Measurements from ENCODE around the gene FARS2.

FARS2 gene

DNA sequence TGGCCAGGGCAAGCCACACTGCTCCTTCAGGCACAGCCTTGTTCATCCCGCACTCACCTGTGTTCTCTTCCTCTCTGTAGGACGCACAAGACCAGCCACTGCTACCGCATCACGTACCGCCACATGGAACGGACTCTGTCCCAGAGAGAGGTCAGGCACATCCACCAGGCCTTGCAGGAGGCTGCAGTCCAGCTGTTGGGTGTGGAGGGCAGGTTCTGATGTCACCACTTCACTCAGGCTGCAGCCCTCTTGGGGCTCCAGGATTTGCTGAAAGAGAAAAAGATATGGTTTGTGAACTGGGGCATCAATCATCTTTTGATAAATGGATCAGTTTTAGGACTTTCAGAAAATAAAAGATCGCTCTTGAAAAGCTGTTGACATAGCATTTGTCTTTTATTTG, 509.9 kb downstream of the FARS2 start:
- Mint-ChIP-seq H3K9me3 (peaks cover 13% of the 10 kb centered on the region), H3K4me1 (ENCODE audit: low read depth) (peaks cover under 1% of the 10 kb centered on the region), H3K27me3 (no peaks in the 10 kb centered on the region), H3K4me3 (no peak overlapping the region), H3K36me3 (ENCODE audit: low read depth) (peaks cover 31% of the 10 kb centered on the region), H3K27ac (no peak overlapping the region)

GRCh38 chr6:5771759-5772390, 510.6 kb downstream of the FARS2 start:
- peaks cover 24% of the 10 kb centered on the region for H3K36me3 Mint-ChIP-seq (ENCODE audit: low read depth)
- no peak overlapping the region for H3K27ac Mint-ChIP-seq
- no peaks in the 10 kb centered on the region for H3K27me3 Mint-ChIP-seq
- peaks cover 9% of the 10 kb centered on the region for H3K9me3 Mint-ChIP-seq
- H3K4me1 Mint-ChIP-seq (ENCODE audit: low read depth), result no peaks in the 10 kb centered on the region
- no peak overlapping the region for H3K4me3 Mint-ChIP-seq

- Mint-ChIP-seq H3K36me3 (ENCODE audit: low read depth) (peaks cover 21% of the 10 kb centered on the region), H3K4me1 (ENCODE audit: low read depth) (no peaks in the 10 kb centered on the region)
Observed at GRCh38 chr6:5772408-5773120, 511.3 kb downstream of the FARS2 start.

GRCh38 chr6:5776104-5776503, 514.8 kb downstream of the FARS2 start:
- Mint-ChIP-seq H3K4me1 (ENCODE audit: low read depth) (peaks cover 5% of the 10 kb centered on the region), H3K27me3 (no peaks in the 10 kb centered on the region), H3K9me3 (no peaks in the 10 kb centered on the region), H3K36me3 (ENCODE audit: low read depth) (peaks cover 8% of the 10 kb centered on the region), H3K4me3 (no peak overlapping the region), H3K27ac (no peak overlapping the region)

More at GRCh38 chr6:5772408-5773120, 511.3 kb downstream of the FARS2 start:
- H3K4me3 Mint-ChIP-seq, result no peak overlapping the region
- H3K9me3 Mint-ChIP-seq, result peaks cover 9% of the 10 kb centered on the region
- H3K27me3 Mint-ChIP-seq, result no peaks in the 10 kb centered on the region
- H3K27ac Mint-ChIP-seq, result no peak overlapping the region

DNA sequence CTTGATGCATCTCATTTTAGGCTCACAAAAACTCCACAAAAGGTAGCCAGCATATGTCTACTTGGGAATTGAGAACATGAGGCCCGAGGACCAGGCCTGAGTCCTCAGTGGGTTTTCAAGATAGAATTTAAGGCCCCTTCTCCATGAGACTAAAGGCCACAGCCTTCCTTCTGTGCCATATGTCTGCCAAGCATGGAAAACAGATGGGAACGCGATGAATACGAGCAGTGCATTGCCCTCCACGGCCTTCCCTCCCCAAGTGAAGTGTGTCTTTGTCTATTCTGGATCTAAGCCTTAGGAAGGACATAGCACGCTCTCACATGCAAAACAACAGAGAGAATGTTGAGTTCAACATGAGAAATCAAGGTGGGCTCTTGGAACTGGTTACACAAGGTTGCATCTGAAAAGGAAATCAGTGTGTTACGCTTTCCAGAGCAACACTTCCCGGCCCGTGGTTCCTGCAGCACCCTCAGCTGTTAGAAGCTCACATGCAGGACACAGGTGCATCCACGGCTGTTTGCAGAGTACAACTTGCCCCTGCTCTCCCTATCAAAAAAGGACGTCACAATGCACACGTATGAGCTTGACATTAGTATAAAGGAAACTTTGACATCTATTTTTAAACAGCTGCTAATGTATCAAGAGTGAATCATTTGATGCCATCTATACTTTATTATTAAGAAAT, 515.5 kb downstream of the FARS2 start:
- Mint-ChIP-seq H3K9me3 (no peaks in the 10 kb centered on the region), H3K4me3 (no peak overlapping the region), H3K4me1 (ENCODE audit: low read depth) (peaks cover 5% of the 10 kb centered on the region), H3K27me3 (no peaks in the 10 kb centered on the region), H3K27ac (no peak overlapping the region), H3K36me3 (ENCODE audit: low read depth) (peaks cover 7% of the 10 kb centered on the region)

DNA sequence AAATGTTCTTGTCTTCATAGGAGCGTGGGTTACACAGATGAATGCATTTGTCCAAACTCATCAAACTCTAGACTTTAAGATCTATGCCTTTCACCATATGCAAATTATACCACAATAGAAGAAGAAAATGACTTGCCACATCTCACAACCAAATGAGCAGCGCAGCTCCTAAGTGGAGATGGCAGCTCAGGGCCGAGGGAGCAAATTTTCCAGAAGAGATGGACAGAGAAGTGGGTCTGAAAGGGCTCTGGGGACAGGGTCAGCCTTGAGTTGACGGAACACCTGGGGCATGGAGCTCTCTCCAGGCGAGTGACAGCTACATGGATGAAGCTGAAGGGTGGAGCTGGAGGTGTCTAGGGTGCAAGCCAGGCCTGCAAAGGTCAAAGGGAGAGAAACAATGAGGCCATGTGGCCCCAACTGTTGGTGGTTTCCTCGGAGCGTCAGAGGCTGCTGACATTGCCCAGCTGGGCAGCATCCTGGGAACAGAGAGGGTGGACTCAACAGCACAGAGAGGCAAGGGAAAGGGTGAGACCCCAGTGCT, 517.1 kb downstream of the FARS2 start:
- Mint-ChIP-seq H3K4me3 (no peak overlapping the region), H3K9me3 (no peaks in the 10 kb centered on the region), H3K27me3 (no peaks in the 10 kb centered on the region), H3K27ac (no peak overlapping the region), H3K36me3 (ENCODE audit: low read depth) (peaks cover 7% of the 10 kb centered on the region), H3K4me1 (ENCODE audit: low read depth) (peaks cover 5% of the 10 kb centered on the region)

DNA sequence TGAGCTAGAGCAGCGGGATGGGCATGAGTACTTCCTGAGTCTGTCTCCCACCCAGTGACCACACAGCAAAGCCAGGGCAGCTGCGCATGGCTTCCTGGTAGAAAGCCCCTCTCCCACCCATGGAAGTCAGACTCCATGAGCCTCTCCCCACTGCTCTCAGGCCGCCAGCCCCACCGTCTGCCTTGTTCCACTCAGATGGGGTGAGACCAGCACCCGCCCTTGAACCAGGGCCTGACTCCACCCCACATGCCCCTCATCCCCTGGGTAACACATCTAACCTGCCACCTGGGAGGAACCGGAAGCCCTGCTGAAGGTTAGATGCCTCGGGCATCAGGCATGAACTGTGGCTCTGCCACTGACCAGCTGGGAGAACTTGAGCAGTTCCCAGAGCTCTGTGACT, 517.6 kb downstream of the FARS2 start:
- Mint-ChIP-seq H3K36me3 (ENCODE audit: low read depth) (peaks cover 6% of the 10 kb centered on the region), H3K9me3 (no peaks in the 10 kb centered on the region), H3K27me3 (no peaks in the 10 kb centered on the region), H3K4me3 (no peak overlapping the region), H3K27ac (no peak overlapping the region), H3K4me1 (ENCODE audit: low read depth) (peaks cover 5% of the 10 kb centered on the region)

GRCh38 chr6:5781019-5781418, 519.7 kb downstream of the FARS2 start:
- Mint-ChIP-seq H3K27ac (no peak overlapping the region), H3K4me1 (ENCODE audit: low read depth) (peaks cover 5% of the 10 kb centered on the region), H3K9me3 (no peaks in the 10 kb centered on the region), H3K4me3 (no peak overlapping the region), H3K27me3 (no peaks in the 10 kb centered on the region), H3K36me3 (ENCODE audit: low read depth) (no peaks in the 10 kb centered on the region)

- Mint-ChIP-seq H3K4me3 (no peak overlapping the region), H3K36me3 (ENCODE audit: low read depth) (no peaks in the 10 kb centered on the region), H3K27me3 (no peaks in the 10 kb centered on the region), H3K9me3 (no peaks in the 10 kb centered on the region), H3K27ac (no peak overlapping the region), H3K4me1 (ENCODE audit: low read depth) (peaks cover 14% of the 10 kb centered on the region)
Observed at GRCh38 chr6:5781966-5782556, 520.7 kb downstream of the FARS2 start.

GRCh38 chr6:5782783-5783547, 521.7 kb downstream of the FARS2 start:
- H3K36me3 Mint-ChIP-seq (ENCODE audit: low read depth), result no peaks in the 10 kb centered on the region
- no peak overlapping the region for H3K4me3 Mint-ChIP-seq
- H3K27ac Mint-ChIP-seq, result no peak overlapping the region
- H3K9me3 Mint-ChIP-seq, result no peaks in the 10 kb centered on the region
- H3K4me1 Mint-ChIP-seq (ENCODE audit: low read depth), result peaks cover 22% of the 10 kb centered on the region
- no peaks in the 10 kb centered on the region for H3K27me3 Mint-ChIP-seq

GRCh38 chr6:5783584-5784089, 522.3 kb downstream of the FARS2 start:
- H3K4me3 Mint-ChIP-seq, result no peak overlapping the region
- H3K9me3 Mint-ChIP-seq, result no peaks in the 10 kb centered on the region
- H3K27ac Mint-ChIP-seq, result no peak overlapping the region
- H3K4me1 Mint-ChIP-seq (ENCODE audit: low read depth), result peaks cover 20% of the 10 kb centered on the region
- no peaks in the 10 kb centered on the region for H3K36me3 Mint-ChIP-seq (ENCODE audit: low read depth)
- H3K27me3 Mint-ChIP-seq, result no peaks in the 10 kb centered on the region

- Mint-ChIP-seq H3K36me3 (ENCODE audit: low read depth) (no peaks in the 10 kb centered on the region), H3K27me3 (no peaks in the 10 kb centered on the region), H3K9me3 (no peaks in the 10 kb centered on the region), H3K27ac (no peak overlapping the region), H3K4me1 (ENCODE audit: low read depth) (peaks cover 20% of the 10 kb centered on the region), H3K4me3 (no peak overlapping the region)
Observed at GRCh38 chr6:5785249-5785648, 523.9 kb downstream of the FARS2 start.

GRCh38 chr6:5786321-5786968, 525.1 kb downstream of the FARS2 start:
- no peaks in the 10 kb centered on the region for H3K27me3 Mint-ChIP-seq
- no peak overlapping the region for H3K27ac Mint-ChIP-seq
- no peaks in the 10 kb centered on the region for H3K36me3 Mint-ChIP-seq (ENCODE audit: low read depth)
- H3K4me3 Mint-ChIP-seq, result no peak overlapping the region
- H3K4me1 Mint-ChIP-seq (ENCODE audit: low read depth), result peaks cover 20% of the 10 kb centered on the region
- H3K9me3 Mint-ChIP-seq, result no peaks in the 10 kb centered on the region

Measured in stimulated activated naive CD8-positive, alpha-beta T cell treated with anti-CD3 and anti-CD28 coated beads, Interleukin-15, Interleukin-2, amounts not matched to agents 100 ng/mL and 50 ng/mL, for 24 hours (primary cell).